PFSK-1 (cell line): Measurements from ENCODE around the gene DDX41.

ENCODE experiments used
- FOXP2 ChIP-seq: optimal IDR thresholded peaks from 2 replicates; pipeline ENCODE3; 2011; ENCODE audit warnings: borderline replicate concordance, control low read depth, inconsistent platforms; ENCODE audit not compliant: insufficient read depth; ENCODE audit errors: extremely low read length, extremely low read depth
- POLR2AphosphoS5 ChIP-seq: IDR thresholded peaks from 2 replicates; pipeline ENCODE4 v1.6.1; 2012; ENCODE audit warnings: low read depth, mild to moderate bottlenecking, control low read depth, low read length, moderate library complexity
- REST ChIP-seq, 2 experiments: IDR thresholded peaks; 2 replicates each; pipeline versions ENCODE4 v1.6.1 to v1.8.0; 2011 to 2012; ENCODE audit warnings: low read depth in 2 of 2, low read length in 2 of 2, control low read depth in 1 of 2, inconsistent platforms in 1 of 2, mild to moderate bottlenecking in 1 of 2, moderate library complexity in 1 of 2; ENCODE audit not compliant: insufficient read depth in 1 of 2
- SIN3A ChIP-seq: IDR thresholded peaks from 2 replicates; pipeline ENCODE4 v1.6.1; 2012; ENCODE audit warnings: mild to moderate bottlenecking, low read length, moderate library complexity, borderline replicate concordance; ENCODE audit not compliant: insufficient read depth
- TAF1 ChIP-seq: IDR thresholded peaks from 2 replicates; pipeline ENCODE4 v1.6.1; 2012; ENCODE audit warnings: low read length, control low read depth, borderline replicate concordance; ENCODE audit not compliant: insufficient read depth

The DDX41 gene

GRCh38 chr5:177503351-177504085 is 13.2 kb downstream of the DDX41 start:
- TF ChIP-seq FOXP2 (no peak), POLR2AphosphoS5 (no peak), REST (IDR thresholded peaks at IDR 0.05; ENCODE audit: insufficient read depth in 1 of 2, low read depth in 2 of 2, low read length in 2 of 2) (no peak), TAF1 (no peak)

- TF ChIP-seq SIN3A (no peak), TAF1 (no peak), REST (IDR thresholded peaks at IDR 0.05; ENCODE audit: insufficient read depth in 1 of 2, low read depth in 2 of 2, low read length in 2 of 2) (no peak), POLR2AphosphoS5 (no peak), FOXP2 (no peak)
Observed at GRCh38 chr5:177502886-177503285, 13.9 kb downstream of the DDX41 start.

- TF ChIP-seq FOXP2 = no peak
- TF ChIP-seq TAF1 = no peak
- no peak for TF ChIP-seq SIN3A
- no peak for TF ChIP-seq REST (IDR thresholded peaks at IDR 0.05; ENCODE audit: insufficient read depth in 1 of 2, low read depth in 2 of 2, low read length in 2 of 2)
- TF ChIP-seq POLR2AphosphoS5 = no peak
Observed at GRCh38 chr5:177501874-177502678, 14.7 kb downstream of the DDX41 start.

- no peak for TF ChIP-seq SIN3A
- TF ChIP-seq REST (IDR thresholded peaks at IDR 0.05; ENCODE audit: insufficient read depth in 1 of 2, low read depth in 2 of 2, low read length in 2 of 2) = no peak
- TF ChIP-seq POLR2AphosphoS5 = no peak
- no peak for TF ChIP-seq FOXP2
- no peak for TF ChIP-seq TAF1
Observed at GRCh38 chr5:177500685-177501522, 15.9 kb downstream of the DDX41 start.
